Measurements from ENCODE around the gene TMEM94. TPM values are rescaled to one million over a fixed set of nuclear protein-coding genes. Genes with fewer than 3 reads are reported as not detected.

TMEM94 gene
- total RNA-seq, result 28.5 and 31.2 TPM in 2 replicates

DNA sequence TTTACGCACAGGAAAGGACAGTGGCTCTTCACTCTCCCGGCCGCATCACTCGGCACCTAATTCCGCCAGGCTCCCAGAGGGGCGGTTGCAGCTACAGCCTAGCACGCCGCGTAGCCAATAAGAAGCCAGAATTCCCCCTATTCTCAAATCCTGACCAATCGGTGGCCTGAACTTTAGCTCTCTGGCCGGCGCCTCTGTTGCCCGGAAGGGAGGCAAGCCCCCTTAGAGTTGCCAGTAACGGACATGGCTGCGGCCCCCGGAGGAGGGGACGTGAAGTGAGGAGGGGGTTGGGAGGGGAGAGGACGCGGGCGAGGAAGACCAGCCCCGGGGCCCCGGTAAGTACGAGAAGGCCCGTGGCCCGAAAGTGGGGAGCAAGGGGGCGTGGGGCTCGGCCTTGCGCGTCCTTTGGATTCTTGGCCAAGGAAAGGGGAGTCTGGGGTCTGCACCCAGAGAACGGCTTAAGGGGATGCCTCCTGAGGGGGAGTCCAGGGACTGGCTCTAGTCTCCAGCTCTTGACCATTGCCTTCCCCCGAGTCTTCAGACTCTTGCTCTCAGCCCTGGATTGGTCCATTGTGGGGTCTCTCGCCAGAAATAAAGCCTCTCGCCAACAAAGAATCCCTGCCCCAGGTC, at the start of gene TMEM94:
TSS of gene TMEM94 (plus strand) at position 219 of the 630 bp plus-strand sequence. CDS start 15,271 bp downstream, outside the sequence.
- peak; percentile 98 for DNase-seq (ENCODE audit: low read depth)
- TF ChIP-seq, protein P1, sequence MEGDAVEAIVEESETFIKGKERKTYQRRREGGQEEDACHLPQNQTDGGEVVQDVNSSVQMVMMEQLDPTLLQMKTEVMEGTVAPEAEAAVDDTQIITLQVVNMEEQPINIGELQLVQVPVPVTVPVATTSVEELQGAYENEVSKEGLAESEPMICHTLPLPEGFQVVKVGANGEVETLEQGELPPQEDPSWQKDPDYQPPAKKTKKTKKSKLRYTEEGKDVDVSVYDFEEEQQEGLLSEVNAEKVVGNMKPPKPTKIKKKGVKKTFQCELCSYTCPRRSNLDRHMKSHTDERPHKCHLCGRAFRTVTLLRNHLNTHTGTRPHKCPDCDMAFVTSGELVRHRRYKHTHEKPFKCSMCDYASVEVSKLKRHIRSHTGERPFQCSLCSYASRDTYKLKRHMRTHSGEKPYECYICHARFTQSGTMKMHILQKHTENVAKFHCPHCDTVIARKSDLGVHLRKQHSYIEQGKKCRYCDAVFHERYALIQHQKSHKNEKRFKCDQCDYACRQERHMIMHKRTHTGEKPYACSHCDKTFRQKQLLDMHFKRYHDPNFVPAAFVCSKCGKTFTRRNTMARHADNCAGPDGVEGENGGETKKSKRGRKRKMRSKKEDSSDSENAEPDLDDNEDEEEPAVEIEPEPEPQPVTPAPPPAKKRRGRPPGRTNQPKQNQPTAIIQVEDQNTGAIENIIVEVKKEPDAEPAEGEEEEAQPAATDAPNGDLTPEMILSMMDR (IDR thresholded peaks at IDR 0.05; ENCODE audit: insufficient read depth, low read depth, low read length), result no peak
- H3K4me3 ChIP-seq (ENCODE audit: low read depth, low read length), result peak within 1 kb of the TSS; percentile 97

DNA sequence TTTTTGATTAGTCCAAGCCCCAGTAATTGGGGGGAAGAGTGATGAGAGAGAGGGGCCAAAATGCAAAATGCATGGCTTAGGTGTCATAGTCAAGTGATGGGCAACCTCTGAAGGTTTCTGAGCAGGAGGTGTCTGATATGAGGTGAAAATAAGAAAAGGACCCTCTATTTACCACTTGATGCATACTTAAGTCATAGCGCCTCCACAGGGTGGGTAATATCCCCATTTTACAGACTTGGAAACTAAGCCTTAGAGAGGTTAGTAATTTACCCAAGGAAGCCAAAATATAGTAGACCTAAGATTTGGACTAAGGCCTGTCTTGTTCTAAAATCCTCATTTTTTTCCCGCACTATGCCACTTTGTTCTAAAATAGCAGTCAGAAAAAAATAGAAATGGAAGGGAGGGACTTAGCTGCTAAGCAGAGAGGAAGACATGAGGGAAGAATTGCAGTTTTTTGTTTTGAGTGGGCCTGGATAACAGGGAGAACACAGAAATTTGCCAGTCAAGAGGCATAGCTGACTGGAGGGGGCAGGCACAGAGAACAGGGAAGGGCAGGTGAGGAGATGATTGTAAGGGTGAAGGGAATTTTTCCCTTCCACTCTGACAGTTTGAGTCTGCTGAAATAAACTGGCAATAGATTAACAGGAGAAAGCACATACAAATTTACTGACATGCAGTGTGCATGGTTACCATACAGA, 48.6 kb upstream of the TMEM94 start:
- TF ChIP-seq, protein P1 (IDR thresholded peaks at IDR 0.05; ENCODE audit: insufficient read depth, low read depth, low read length), result no peak
- no peak for DNase-seq (ENCODE audit: low read depth)
- H3K4me3 ChIP-seq (ENCODE audit: low read depth, low read length), result no peak overlapping the region

DNA sequence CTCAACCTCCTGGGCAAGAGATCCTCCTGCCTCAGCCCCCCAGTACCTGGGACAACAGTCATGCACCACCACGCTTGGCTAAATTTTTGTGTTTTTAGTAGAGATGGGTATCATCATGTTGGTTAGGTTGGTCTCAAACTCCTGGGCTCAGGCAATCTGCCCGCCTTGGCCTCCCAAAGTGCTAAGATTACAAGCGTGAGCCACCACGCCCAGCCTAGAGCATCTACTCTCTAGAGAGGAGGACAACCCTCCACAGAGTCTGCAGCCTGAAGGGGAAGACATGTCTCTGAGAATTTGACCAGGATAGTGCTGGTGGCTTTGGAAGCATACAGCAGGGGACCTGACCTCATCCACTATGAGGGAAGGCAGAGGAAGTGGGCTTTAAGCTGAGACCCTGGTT, 46.3 kb upstream of the TMEM94 start:
- no peak overlapping the region for H3K4me3 ChIP-seq (ENCODE audit: low read depth, low read length)
- no peak for DNase-seq (ENCODE audit: low read depth)
- TF ChIP-seq, protein P1 (IDR thresholded peaks at IDR 0.05; ENCODE audit: insufficient read depth, low read depth, low read length), result no peak

DNA sequence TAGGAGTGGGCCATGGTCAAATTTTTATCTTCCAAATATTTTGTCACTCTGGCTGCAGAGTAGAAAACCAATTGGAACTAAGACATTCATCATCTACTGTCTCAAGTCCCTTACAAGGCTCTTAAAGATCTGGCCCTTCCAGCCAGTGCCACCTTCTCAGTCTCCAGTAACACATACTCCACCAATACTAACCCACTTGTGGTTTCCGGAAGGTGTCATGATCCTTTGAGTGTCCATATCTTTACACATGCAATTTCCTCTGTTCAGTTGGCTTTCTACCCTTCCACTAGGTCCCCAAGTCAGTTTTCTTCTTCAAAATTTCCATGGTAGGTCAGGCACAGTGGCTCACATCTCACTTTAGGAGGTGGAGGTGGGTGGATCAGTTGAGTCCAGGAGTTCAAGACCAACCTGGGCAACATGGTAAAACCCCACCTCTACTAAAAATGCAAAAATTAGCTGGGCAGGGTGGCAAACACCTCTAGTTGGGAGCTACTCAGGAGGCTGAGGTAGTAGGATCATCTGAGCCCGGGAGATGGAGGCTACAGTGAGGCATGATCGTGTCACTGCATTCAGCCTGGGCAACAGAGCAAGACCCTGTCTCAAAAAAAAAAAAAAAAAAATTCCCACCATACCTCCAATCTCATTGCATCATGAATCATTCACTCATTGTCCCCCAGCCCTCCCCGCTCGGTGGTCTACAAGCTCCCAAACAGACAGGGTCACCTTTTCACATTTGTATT, 44.9 kb upstream of the TMEM94 start:
- TF ChIP-seq, protein P1 (IDR thresholded peaks at IDR 0.05; ENCODE audit: insufficient read depth, low read depth, low read length), result no peak
- H3K4me3 ChIP-seq (ENCODE audit: low read depth, low read length), result no peak overlapping the region
- no peak for DNase-seq (ENCODE audit: low read depth)

DNA sequence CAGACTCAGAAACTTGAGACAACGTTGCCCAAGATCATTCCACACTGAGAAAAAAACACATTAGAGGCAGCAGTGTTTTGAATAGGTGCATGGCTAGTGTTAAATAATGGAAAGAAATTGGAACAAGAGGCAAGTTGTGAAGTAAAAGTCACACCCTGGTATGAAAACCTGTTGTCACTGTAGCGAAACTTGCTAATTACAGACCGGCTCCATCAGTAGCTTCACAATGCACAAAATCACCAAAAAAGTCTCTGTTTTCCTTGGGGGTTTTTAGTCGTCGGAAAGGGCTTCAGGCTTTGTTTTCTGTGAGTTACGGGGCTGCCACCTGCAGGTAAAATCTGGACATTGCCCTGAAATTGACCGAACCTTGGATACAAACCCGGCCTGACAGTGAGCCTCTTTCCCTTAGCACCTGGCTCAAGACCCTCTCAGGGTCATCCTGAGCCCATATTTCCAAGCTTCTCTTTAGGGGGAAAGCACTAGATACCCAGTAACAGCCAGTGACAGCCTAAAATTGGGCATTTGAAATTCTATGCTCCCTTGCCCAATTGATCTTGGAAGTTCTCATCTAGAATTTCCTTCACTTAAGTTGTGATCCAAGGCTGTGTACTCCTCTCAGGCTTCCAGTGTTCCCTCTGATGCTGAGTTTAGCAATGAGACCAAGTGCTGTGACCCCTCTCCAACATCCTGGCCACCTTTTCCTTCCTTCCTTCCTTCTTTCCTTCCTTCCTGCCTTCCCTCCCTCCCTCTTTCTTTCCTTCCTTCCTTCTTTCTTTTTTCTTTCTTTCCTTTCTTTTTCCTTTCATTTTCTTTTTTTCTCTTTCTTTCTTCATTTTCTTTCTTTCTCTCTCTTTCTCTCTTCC, 43.7 kb upstream of the TMEM94 start:
- no peak overlapping the region for H3K4me3 ChIP-seq (ENCODE audit: low read depth, low read length)
- DNase-seq (ENCODE audit: low read depth), result peak; percentile 76
- TF ChIP-seq, protein P1 (IDR thresholded peaks at IDR 0.05; ENCODE audit: insufficient read depth, low read depth, low read length), result peak; percentile 83

DNA sequence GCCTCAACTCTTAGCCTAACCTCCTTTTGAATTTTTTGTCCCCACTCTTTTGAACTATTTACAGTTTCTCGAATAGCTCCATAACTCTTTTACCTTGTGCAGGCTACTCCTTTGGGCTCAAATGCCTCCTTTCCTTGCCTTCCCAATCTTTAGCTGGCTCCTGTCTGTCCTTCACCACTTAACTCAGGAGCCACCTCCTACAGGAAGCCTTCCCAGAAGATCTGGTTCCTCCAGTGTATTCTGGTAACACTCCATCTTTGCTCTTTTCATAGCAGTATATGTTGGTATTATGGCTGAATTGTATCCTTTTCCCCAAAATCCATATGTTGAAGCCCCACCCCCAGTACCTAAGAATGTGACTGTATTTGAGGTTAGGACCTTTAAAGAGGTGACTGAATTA, 41.9 kb upstream of the TMEM94 start:
- no peak for DNase-seq (ENCODE audit: low read depth)
- TF ChIP-seq, protein P1 (IDR thresholded peaks at IDR 0.05; ENCODE audit: insufficient read depth, low read depth, low read length), result no peak
- H3K4me3 ChIP-seq (ENCODE audit: low read depth, low read length), result no peak overlapping the region

Data from fibroblast of villous mesenchyme (primary cell).